Brain microvascular endothelial cell (primary cell): ENCODE results near the gene ATOSB.

ENCODE experiments used
- DNase-seq: peaks from one replicate; pipeline ENCODE4 v3.0.0-alpha.2; 2020
- H3K27ac ChIP-seq: fragments of 250-450 bp; sonication (Bioruptor Pico); 2 replicates; pipeline ENCODE4 v1.5.1; 2020; ENCODE audit warnings: mild to moderate bottlenecking, moderate library complexity
- H3K27me3 ChIP-seq: fragments of 250-450 bp; sonication (Bioruptor Pico); replicated peaks from 2 replicates; pipeline ENCODE4 v1.5.1; 2020; ENCODE audit warnings: mild to moderate bottlenecking
- H3K36me3 ChIP-seq: fragments of 250-450 bp; sonication (Bioruptor Pico); replicated peaks from 2 replicates; pipeline ENCODE4 v1.5.1; 2020; ENCODE audit warnings: mild to moderate bottlenecking
- H3K4me3 ChIP-seq: 2 replicates; pipeline ENCODE4 v1.5.1; 2011; ENCODE audit warnings: low read depth, mild to moderate bottlenecking, control low read depth, low read length, moderate library complexity
- CTCF ChIP-seq: IDR thresholded peaks from 2 replicates; pipeline ENCODE4 v1.5.1; 2011; ENCODE audit warnings: low read depth, mild to moderate bottlenecking, moderate library complexity, low read length, control low read depth, inconsistent platforms; ENCODE audit errors: missing control alignments
- in situ Hi-C: cut with HindIII; loops from 2 replicates; pipeline ENCODE4 v1.10.0; 2017; ENCODE audit warnings: low sequenced_read_pairs, low pct_ligation_motif_present

The ATOSB gene

GRCh38 chr9:35070823-35071813 is 44.5 kb downstream of the ATOSB start:
- TF ChIP-seq CTCF, result no peak
- peaks cover 26% of the 10 kb centered on the region for H3K36me3 ChIP-seq
- no peaks in the 10 kb centered on the region for H3K27me3 ChIP-seq
- DNase-seq, result peak; percentile 9
- peak overlapping the region; percentile 97 for H3K27ac ChIP-seq
- in situ Hi-C loops, result no loop called here
- peak overlapping the region; percentile 90 for H3K4me3 ChIP-seq

- TF ChIP-seq CTCF, result no peak
- Histone ChIP-seq H3K4me3 (no peak overlapping the region), H3K27me3 (no peaks in the 10 kb centered on the region), H3K27ac (no peak overlapping the region), H3K36me3 (peaks cover 47% of the 10 kb centered on the region)
- in situ Hi-C loops, result no loop called here
- DNase-seq, result no peak
These were observed 46.6 kb downstream of the ATOSB start for GRCh38 chr9:35069020-35069419.

- no peak for TF ChIP-seq CTCF
- Histone ChIP-seq H3K4me3 (no peak overlapping the region), H3K27me3 (no peaks in the 10 kb centered on the region), H3K36me3 (peaks cover 66% of the 10 kb centered on the region), H3K27ac (no peak overlapping the region)
- in situ Hi-C loops, result no loop called here
- DNase-seq, result no peak
These were observed 48.6 kb downstream of the ATOSB start for GRCh38 chr9:35067056-35067455.

GRCh38 chr9:35060548-35061207 is 55.0 kb downstream of the ATOSB start:
- Histone ChIP-seq H3K4me3 (no peak overlapping the region), H3K27me3 (no peaks in the 10 kb centered on the region), H3K27ac (no peak overlapping the region), H3K36me3 (peaks cover 100% of the 10 kb centered on the region)
- TF ChIP-seq CTCF, result no peak
- no peak for DNase-seq
- in situ Hi-C loops, result no loop called here

GRCh38 chr9:35059438-35059837 is 56.2 kb downstream of the ATOSB start:
- TF ChIP-seq CTCF, result no peak
- Histone ChIP-seq H3K36me3 (peaks cover 100% of the 10 kb centered on the region), H3K4me3 (no peak overlapping the region), H3K27me3 (no peaks in the 10 kb centered on the region), H3K27ac (no peak overlapping the region)
- no peak for DNase-seq
- in situ Hi-C loops, result no loop called here
